Common myeloid progenitor, CD34-positive (primary cell): ENCODE data around the gene PASK.

Experiments used
- CTCF ChIA-PET: fragments of 350-600 bp; sonication (Branson Sonifier 250); formaldehyde crosslinking; loops from one replicate; lab custom pipeline; 2021; ENCODE audit warnings: antibody characterized with exemption; lab: Charles Lee
- POLR2A ChIA-PET: fragments of 350-600 bp; sonication (Branson Sonifier 250); formaldehyde crosslinking; loops from one replicate; lab custom pipeline; 2021; ENCODE audit warnings: antibody characterized with exemption; lab: Charles Lee
- DNase-seq, 3 donors: peaks; one replicate each; pipeline versions ENCODE4 v3.0.0 to v3.0.0-alpha.2; 2013
- H3K27ac ChIP-seq, 2 experiments: 1 replicate in 1 of 2; 2 replicates in 1 of 2; pipeline ENCODE4 v1.7.0; 2013; ENCODE audit warnings: inconsistent platforms in 2 of 2, low read length in 2 of 2, mild to moderate bottlenecking in 2 of 2, low read depth in 1 of 2, moderate library complexity in 1 of 2; ENCODE audit not compliant: severe bottlenecking in 2 of 2, insufficient read depth in 1 of 2, poor library complexity in 1 of 2
- H3K27me3 ChIP-seq, 5 experiments: replicated peaks in 2 of 5; 1 replicate in 3 of 5; 2 replicates in 2 of 5; pipeline versions ENCODE4 v1.6.1 to v1.7.0; 2013; ENCODE audit warnings: low read length in 4 of 5, mild to moderate bottlenecking in 2 of 5, moderate library complexity in 2 of 5, inconsistent platforms in 1 of 5; ENCODE audit not compliant: insufficient read depth in 5 of 5, control insufficient read depth in 4 of 5
- H3K36me3 ChIP-seq, 4 experiments: 1 replicate in 2 of 4; 2 replicates in 2 of 4; pipeline versions ENCODE4 v1.6.1 to v1.7.0; 2013; ENCODE audit warnings: low read length in 3 of 4, control low read depth in 1 of 4, mild to moderate bottlenecking in 1 of 4; ENCODE audit not compliant: control insufficient read depth in 4 of 4, insufficient read depth in 4 of 4
- H3K4me1 ChIP-seq, 4 experiments: 1 replicate in 3 of 4; 2 replicates in 1 of 4; pipeline versions ENCODE4 v1.6.1 to v1.7.1; 2013; ENCODE audit warnings: low read length in 3 of 4, mild to moderate bottlenecking in 3 of 4, control low read depth in 1 of 4, inconsistent platforms in 1 of 4, moderate library complexity in 1 of 4; ENCODE audit not compliant: control insufficient read depth in 4 of 4, insufficient read depth in 4 of 4; ENCODE audit errors: control extremely low read depth in 1 of 4
- H3K4me3 ChIP-seq, 7 experiments: 1 replicate in 4 of 7; 2 replicates in 3 of 7; pipeline versions ENCODE4 v1.5.1 to v1.7.0; 2013; ENCODE audit warnings: mild to moderate bottlenecking in 7 of 7, low read length in 6 of 7, moderate library complexity in 6 of 7, inconsistent platforms in 2 of 7, low read depth in 2 of 7, control low read depth in 1 of 7; ENCODE audit not compliant: insufficient read depth in 4 of 7, control insufficient read depth in 1 of 7; ENCODE audit errors: extremely low read depth in 1 of 7
- H3K9me3 ChIP-seq, 5 experiments: 1 replicate in 4 of 5; 2 replicates in 1 of 5; pipeline versions ENCODE4 v1.6.1 to v1.7.1; 2013; ENCODE audit warnings: low read length in 4 of 5, mild to moderate bottlenecking in 2 of 5, inconsistent platforms in 1 of 5, low read depth in 1 of 5, moderate library complexity in 1 of 5; ENCODE audit not compliant: control insufficient read depth in 4 of 5, insufficient read depth in 2 of 5; ENCODE audit errors: control extremely low read depth in 1 of 5
- WGBS: methylation state at CpG from one replicate; pipeline ENCODE4 v1.1.5; 2013; ENCODE audit not compliant: insufficient coverage; 5-methylcytosine and 5-hydroxymethylcytosine counted together

Gene PASK

DNA sequence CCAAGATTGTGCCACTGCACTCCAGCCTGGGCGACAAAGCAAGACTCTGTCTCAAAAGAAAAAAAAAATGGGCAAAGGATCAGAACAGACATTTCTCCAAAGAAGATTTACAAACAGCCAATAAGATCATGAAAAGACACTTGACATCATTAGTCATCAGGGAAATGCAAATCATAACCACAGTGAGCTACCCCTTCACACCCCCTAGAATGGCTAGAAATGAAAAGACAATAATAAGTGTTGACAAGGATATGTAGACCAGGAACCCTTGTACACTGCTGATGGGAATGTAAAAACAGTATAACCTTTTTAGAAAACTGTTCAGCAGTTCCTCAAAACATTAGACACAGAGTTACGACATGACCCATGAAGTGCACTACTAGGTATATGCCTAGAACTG lies 28.8 kb downstream of the PASK start:
- Histone ChIP-seq H3K36me3 (peaks cover 2 to 40% (median 26%) of the 10 kb centered on the region in 4 experiments), H3K4me1 (no peaks in the 10 kb centered on the region), H3K27me3 (no peaks in the 10 kb centered on the region), H3K4me3 (no peak overlapping the region), H3K9me3 (peaks cover 0 to 3% (median 0%) of the 10 kb centered on the region in 5 experiments), H3K27ac (no peak overlapping the region)
- WGBS, result no CpG with 5 or more reads among the region's 2 CpGs
- peak in 2 of 3 donors; percentile 16 to 30 for DNase-seq
- ChIA-PET POLR2A (no interaction called here), CTCF (interaction anchor here (0.9 kb wide), 1 partner anchor 13 kb away, joined by 3 read pairs; no protein-coding TSS in a partner anchor)

DNA sequence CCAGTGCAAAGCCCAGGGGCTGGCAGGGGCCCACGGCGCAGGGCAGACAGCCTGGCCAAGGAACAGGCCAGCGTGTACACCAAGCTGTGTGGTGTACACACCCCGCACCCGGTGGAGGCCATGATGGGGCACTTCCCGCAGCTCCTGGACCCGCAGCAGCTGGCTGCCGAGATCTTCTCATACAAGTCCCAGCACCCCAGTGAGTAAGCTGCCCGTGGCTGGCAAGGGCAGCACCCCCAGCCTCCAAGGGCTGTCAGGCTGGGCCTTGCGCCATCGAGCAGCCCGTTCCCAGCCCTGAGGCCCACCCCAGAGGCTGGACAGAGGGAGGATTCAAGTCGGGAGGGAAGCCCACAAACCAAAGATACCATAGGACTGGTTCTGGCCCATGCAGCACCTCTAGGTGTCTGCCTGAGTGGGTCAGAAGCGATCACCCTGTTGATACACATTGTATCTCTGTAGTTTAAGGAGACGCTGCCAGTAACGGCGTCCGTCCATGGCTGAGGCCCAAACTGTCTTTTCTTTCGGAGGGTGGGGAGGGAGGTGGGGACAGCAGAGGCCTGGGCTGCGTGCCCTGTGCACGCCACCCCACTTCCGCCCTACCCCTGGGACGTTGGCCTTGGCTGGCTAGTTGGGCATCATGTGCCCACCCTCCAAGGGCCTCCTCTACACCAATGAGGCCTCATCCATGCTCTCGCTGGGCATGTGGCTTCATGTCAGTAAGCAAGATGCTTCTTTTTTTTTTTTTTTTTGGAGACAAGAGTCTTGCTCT lies 30.4 kb downstream of the PASK start:
- Histone ChIP-seq H3K4me3 (no peak overlapping the region), H3K27me3 (no peaks in the 10 kb centered on the region), H3K9me3 (peaks cover 0 to 3% (median 0%) of the 10 kb centered on the region in 5 experiments), H3K4me1 (no peaks in the 10 kb centered on the region), H3K27ac (no peak overlapping the region), H3K36me3 (peaks cover 2 to 43% (median 31%) of the 10 kb centered on the region in 4 experiments)
- WGBS, result 97% methylated on average over 23 of the region's 24 CpGs
- ChIA-PET CTCF (no interaction called here), POLR2A (no interaction called here)
- DNase-seq, result no peak

DNA sequence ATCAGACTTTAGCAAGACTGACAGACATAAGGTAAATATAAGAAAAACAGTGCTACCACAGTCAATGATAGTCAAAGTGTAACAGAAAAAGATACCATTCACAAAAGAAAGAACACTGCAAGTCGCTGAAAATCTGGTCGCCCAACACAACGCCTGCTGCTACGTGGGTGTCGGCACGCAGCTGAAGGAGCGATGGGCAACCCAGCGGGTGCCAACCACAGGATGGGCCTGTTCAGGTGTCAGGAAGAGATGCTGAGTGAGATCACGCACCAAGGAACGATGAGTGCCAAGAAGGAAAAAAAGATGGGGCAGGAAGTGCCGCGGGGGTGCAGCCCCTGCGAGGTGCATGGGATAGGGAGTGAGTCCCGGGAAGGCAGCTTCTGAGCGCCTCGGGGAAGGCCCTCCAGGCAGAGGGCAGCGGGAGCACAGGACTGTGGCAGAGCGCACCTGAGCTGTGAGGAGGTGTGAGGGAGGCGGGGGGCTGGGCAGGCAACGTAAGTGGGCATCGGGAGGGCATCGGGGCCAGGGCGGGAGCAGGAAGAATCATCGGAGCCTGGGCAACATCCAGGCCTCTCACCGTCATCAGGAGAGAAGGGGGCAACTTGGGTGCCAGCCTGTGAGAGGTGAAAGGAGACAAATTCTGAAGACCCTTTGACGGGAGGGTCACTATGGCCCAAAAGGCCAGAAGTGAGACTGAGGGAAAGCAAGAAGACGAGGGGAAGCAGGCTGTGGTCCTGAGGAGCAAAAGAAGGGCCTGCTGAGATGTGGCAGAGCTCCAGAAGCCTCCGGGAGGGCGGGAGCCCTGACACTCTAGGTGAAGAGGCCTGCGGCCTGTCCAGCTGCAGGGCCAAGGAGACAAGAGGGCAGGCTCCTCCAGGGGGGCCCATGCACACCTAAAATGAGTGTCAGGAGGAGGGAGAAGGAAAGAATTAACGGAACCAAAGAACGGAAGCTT lies 32.4 kb downstream of the PASK start:
- no peaks in the 10 kb centered on the region for H3K4me1 ChIP-seq
- ChIA-PET CTCF (no interaction called here), POLR2A (no interaction called here)
- peaks cover 0 to 3% (median 0%) of the 10 kb centered on the region in 5 experiments for H3K9me3 ChIP-seq
- 96% methylated on average over 30 of the region's 32 CpGs for WGBS
- H3K36me3 ChIP-seq, result peaks cover 2 to 40% (median 26%) of the 10 kb centered on the region in 4 experiments
- no peak for DNase-seq
- H3K4me3 ChIP-seq, result no peak overlapping the region
- no peak overlapping the region for H3K27ac ChIP-seq
- H3K27me3 ChIP-seq, result no peaks in the 10 kb centered on the region

DNA sequence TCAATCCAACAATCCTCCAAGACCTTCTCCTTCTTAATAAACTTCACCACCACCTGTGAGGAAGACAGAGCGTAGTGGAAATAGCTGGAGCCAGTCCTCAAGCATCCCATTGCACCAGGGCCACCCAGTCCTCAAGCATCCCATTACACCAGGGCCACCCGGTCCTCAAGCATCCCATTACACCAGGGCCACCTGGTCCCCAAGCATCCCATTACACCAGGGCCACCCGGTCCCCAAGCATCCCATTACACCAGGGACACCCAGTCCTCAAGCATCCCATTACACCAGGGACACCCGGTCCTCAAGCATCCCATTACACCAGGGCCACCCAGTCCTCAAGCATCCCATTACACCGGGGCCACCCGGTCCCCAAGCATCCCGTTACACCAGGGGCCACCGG lies 33.9 kb downstream of the PASK start:
- CTCF ChIA-PET, result no interaction called here
- no peaks in the 10 kb centered on the region for H3K27me3 ChIP-seq

GRCh38 chr2:241114836-241115235 lies 34.4 kb downstream of the PASK start:
- H3K36me3 ChIP-seq, result peaks cover 0 to 31% (median 22%) of the 10 kb centered on the region in 4 experiments
- no peaks in the 10 kb centered on the region for H3K27me3 ChIP-seq
- H3K9me3 ChIP-seq, result no peaks in the 10 kb centered on the region
- H3K27ac ChIP-seq, result no peak overlapping the region
- no peak overlapping the region for H3K4me3 ChIP-seq
- DNase-seq, result no peak
- CTCF ChIA-PET, result no interaction called here
- H3K4me1 ChIP-seq, result no peaks in the 10 kb centered on the region
- POLR2A ChIA-PET, result no interaction called here
- WGBS, result 99% methylated on average over 10 of the region's 11 CpGs

More for the DNA sequence above, 33.9 kb downstream of the PASK start:
- 91% methylated on average over 7 of the region's 8 CpGs for WGBS
- Histone ChIP-seq H3K27ac (no peak overlapping the region), H3K9me3 (no peaks in the 10 kb centered on the region), H3K4me1 (no peaks in the 10 kb centered on the region), H3K4me3 (no peak overlapping the region), H3K36me3 (peaks cover 0 to 31% (median 22%) of the 10 kb centered on the region in 4 experiments)
- no peak for DNase-seq
- POLR2A ChIA-PET, result no interaction called here

- 98% methylated on average over 6 of the region's 8 CpGs for WGBS
- H3K4me1 ChIP-seq, result no peaks in the 10 kb centered on the region
Measured at GRCh38 chr2:241112592-241112991, 36.7 kb downstream of the PASK start.

More at GRCh38 chr2:241112592-241112991, 36.7 kb downstream of the PASK start:
- Histone ChIP-seq H3K4me3 (no peak overlapping the region), H3K9me3 (no peaks in the 10 kb centered on the region), H3K36me3 (peaks cover 1 to 43% (median 24%) of the 10 kb centered on the region in 4 experiments), H3K27me3 (no peaks in the 10 kb centered on the region), H3K27ac (no peak overlapping the region)
- ChIA-PET CTCF (interaction anchor here (0.7 kb wide), 1 partner anchor 16 kb away, joined by 3 read pairs; no protein-coding TSS in a partner anchor), POLR2A (no interaction called here)
- DNase-seq, result no peak
